IPS-20b (cell line): ENCODE data around the gene KCNJ12.
"Not testable (repeated sequence)": the region's sequence is repeated elsewhere in the genome, so short reads cannot be mapped to it uniquely, and the experiment has no call there.

ENCODE experiments used
- H3K27ac ChIP-seq: one replicate; pipeline ENCODE4 v1.5.1; 2013; ENCODE audit warnings: low read length
- H3K27me3 ChIP-seq: 2 replicates; pipeline ENCODE4 v1.6.1; 2013; ENCODE audit warnings: mild to moderate bottlenecking, low read length, inconsistent platforms; ENCODE audit not compliant: insufficient read depth
- H3K36me3 ChIP-seq: 2 replicates; pipeline ENCODE4 v1.6.1; 2013; ENCODE audit warnings: low read depth, mild to moderate bottlenecking, inconsistent platforms, low read length, moderate library complexity; ENCODE audit not compliant: insufficient read depth
- H3K4me1 ChIP-seq: 2 replicates; pipeline ENCODE4 v1.6.1; 2013; ENCODE audit warnings: mild to moderate bottlenecking, control low read depth, inconsistent platforms, low read length, moderate library complexity; ENCODE audit not compliant: insufficient read depth
- H3K4me3 ChIP-seq: 2 replicates; pipeline ENCODE4 v1.5.1; 2013; ENCODE audit warnings: mild to moderate bottlenecking, low read length, inconsistent platforms
- H3K9ac ChIP-seq: 2 replicates; pipeline ENCODE4 v1.6.1; 2013; ENCODE audit warnings: low read depth, mild to moderate bottlenecking, inconsistent platforms, low read length, moderate library complexity
- H3K9me3 ChIP-seq: 2 replicates; pipeline ENCODE4 v1.6.1; 2013; ENCODE audit warnings: mild to moderate bottlenecking, low read depth, low read length, inconsistent platforms; ENCODE audit not compliant: insufficient read depth

KCNJ12 gene

GRCh38 chr17:21396237-21396636, 20.1 kb downstream of the KCNJ12 start:
- H3K9ac ChIP-seq, result no peak overlapping the region
- H3K4me1 ChIP-seq, result no peaks in the 10 kb centered on the region
- H3K27me3 ChIP-seq, result no peaks in the 10 kb centered on the region
- no peak overlapping the region for H3K4me3 ChIP-seq
- H3K27ac ChIP-seq, result no peak overlapping the region
- H3K36me3 ChIP-seq, result no peaks in the 10 kb centered on the region
- H3K9me3 ChIP-seq, result no peaks in the 10 kb centered on the region

GRCh38 chr17:21397341-21398190, 21.4 kb downstream of the KCNJ12 start:
- H3K36me3 ChIP-seq, result no peaks in the 10 kb centered on the region
- H3K9ac ChIP-seq, result no peak overlapping the region
- no peak overlapping the region for H3K27ac ChIP-seq
- H3K27me3 ChIP-seq, result no peaks in the 10 kb centered on the region
- H3K9me3 ChIP-seq, result no peaks in the 10 kb centered on the region
- no peaks in the 10 kb centered on the region for H3K4me1 ChIP-seq
- H3K4me3 ChIP-seq, result no peak overlapping the region

GRCh38 chr17:21399474-21400186, 23.5 kb downstream of the KCNJ12 start:
- Histone ChIP-seq H3K4me1 (no peaks in the 10 kb centered on the region), H3K9ac (no peak overlapping the region), H3K27ac (no peak overlapping the region)

GRCh38 chr17:21400187-21400569, 24.0 kb downstream of the KCNJ12 start:
- not testable (repeated sequence) for H3K36me3 ChIP-seq, H3K9ac ChIP-seq, H3K9me3 ChIP-seq, H3K27me3 ChIP-seq, H3K27ac ChIP-seq, H3K4me3 ChIP-seq, H3K4me1 ChIP-seq

More at GRCh38 chr17:21399474-21400186, 23.5 kb downstream of the KCNJ12 start:
- Histone ChIP-seq H3K27me3 (no peaks in the 10 kb centered on the region), H3K4me3 (no peak overlapping the region), H3K36me3 (no peaks in the 10 kb centered on the region), H3K9me3 (no peaks in the 10 kb centered on the region)

GRCh38 chr17:21400816-21401593, 24.8 kb downstream of the KCNJ12 start:
- Histone ChIP-seq H3K27me3 (no peaks in the 10 kb centered on the region), H3K27ac (no peak overlapping the region), H3K4me3 (no peak overlapping the region), H3K9ac (no peak overlapping the region), H3K36me3 (no peaks in the 10 kb centered on the region), H3K9me3 (no peaks in the 10 kb centered on the region), H3K4me1 (no peaks in the 10 kb centered on the region)

GRCh38 chr17:21402166-21402571, 26.0 kb downstream of the KCNJ12 start:
- H3K27me3 ChIP-seq, H3K36me3 ChIP-seq, H3K27ac ChIP-seq, H3K9ac ChIP-seq, H3K4me3 ChIP-seq, H3K9me3 ChIP-seq, H3K4me1 ChIP-seq: not testable (repeated sequence)

GRCh38 chr17:21402926-21403325, 26.8 kb downstream of the KCNJ12 start:
- H3K27ac ChIP-seq, H3K9me3 ChIP-seq, H3K36me3 ChIP-seq, H3K27me3 ChIP-seq, H3K4me3 ChIP-seq, H3K9ac ChIP-seq, H3K4me1 ChIP-seq: not testable (repeated sequence)

- not testable (repeated sequence) for H3K27ac ChIP-seq, H3K36me3 ChIP-seq, H3K4me3 ChIP-seq, H3K27me3 ChIP-seq, H3K9me3 ChIP-seq, H3K9ac ChIP-seq, H3K4me1 ChIP-seq
Measured at GRCh38 chr17:21404106-21404505, 27.9 kb downstream of the KCNJ12 start.

- H3K9me3 ChIP-seq, H3K9ac ChIP-seq, H3K4me3 ChIP-seq, H3K36me3 ChIP-seq, H3K27ac ChIP-seq, H3K27me3 ChIP-seq, H3K4me1 ChIP-seq: not testable (repeated sequence)
Measured at GRCh38 chr17:21404539-21404938, 28.4 kb downstream of the KCNJ12 start.

- not testable (repeated sequence) for H3K27ac ChIP-seq, H3K27me3 ChIP-seq, H3K4me3 ChIP-seq, H3K9ac ChIP-seq, H3K36me3 ChIP-seq, H3K9me3 ChIP-seq, H3K4me1 ChIP-seq
Measured at GRCh38 chr17:21404956-21405731, 29.0 kb downstream of the KCNJ12 start.

GRCh38 chr17:21405904-21406400, 29.8 kb downstream of the KCNJ12 start:
- not testable (repeated sequence) for H3K9me3 ChIP-seq, H3K27ac ChIP-seq, H3K4me1 ChIP-seq, H3K27me3 ChIP-seq, H3K9ac ChIP-seq, H3K4me3 ChIP-seq, H3K36me3 ChIP-seq
